BE2C (cell line): ENCODE results near the gene MAP2.
A peak's percentile ranks its signal among the peaks of the same experiment; 100 is the strongest.

Experiments
- DNase-seq: peaks from one replicate; pipeline ENCODE4 v3.0.0-alpha.2; 2020
- H3K27me3 ChIP-seq: fragments of 250-450 bp; sonication (Bioruptor Pico); 2 replicates; pipeline ENCODE4 v1.5.1; 2020; ENCODE audit warnings: mild to moderate bottlenecking
- H3K36me3 ChIP-seq: fragments of 250-450 bp; sonication (Bioruptor Pico); 2 replicates; pipeline ENCODE4 v1.5.1; 2020; ENCODE audit warnings: mild to moderate bottlenecking
- H3K4me1 ChIP-seq: fragments of 250-450 bp; sonication (Bioruptor Pico); 2 replicates; pipeline ENCODE4 v1.5.1; 2020
- H3K4me3 ChIP-seq: 2 replicates; pipeline ENCODE4 v1.5.1; 2011; ENCODE audit warnings: low read depth, low read length
- H3K9me3 ChIP-seq: fragments of 250-450 bp; sonication (Bioruptor Pico); 2 replicates; pipeline ENCODE4 v1.5.1; 2020
- CTCF ChIP-seq: IDR thresholded peaks from 2 replicates; pipeline ENCODE4 v1.5.1; 2012; ENCODE audit warnings: mild to moderate bottlenecking, low read depth, low read length

Gene MAP2

GRCh38 chr2:209663139-209663538 is 239.3 kb downstream of the MAP2 start:
- DNase-seq = peak; percentile 95
- no peak for TF ChIP-seq CTCF
- no peaks in the 10 kb centered on the region for H3K27me3 ChIP-seq
- H3K36me3 ChIP-seq = no peaks in the 10 kb centered on the region; the same call in 1 of the 2 replicates
- peaks cover 3% of the 10 kb centered on the region for H3K4me1 ChIP-seq
- H3K4me3 ChIP-seq = peak overlapping the region; percentile 82
- H3K9me3 ChIP-seq = no peaks in the 10 kb centered on the region

DNA sequence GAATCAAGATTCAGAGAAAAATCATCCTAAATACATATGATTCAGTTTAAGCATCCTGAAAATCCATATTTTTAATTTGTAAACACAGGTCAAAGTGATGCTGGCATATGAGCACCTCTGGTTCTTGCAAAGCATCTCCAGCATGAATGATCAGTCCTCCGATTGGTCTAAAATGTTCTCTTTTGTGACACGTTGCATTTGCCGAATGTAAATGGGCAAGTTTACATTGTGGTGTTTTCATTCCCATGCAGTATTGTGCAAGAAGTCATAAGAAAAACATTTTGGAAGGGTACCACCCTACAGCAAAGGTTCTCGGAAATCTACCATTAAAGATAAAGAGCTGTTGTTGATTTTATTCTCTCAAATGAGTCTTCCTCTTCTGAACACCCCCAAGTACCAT is 239.8 kb downstream of the MAP2 start:
- Histone ChIP-seq H3K9me3 (no peaks in the 10 kb centered on the region), H3K36me3 (no peaks in the 10 kb centered on the region; the same call in 1 of the 2 replicates), H3K4me1 (peaks cover 3% of the 10 kb centered on the region), H3K4me3 (peak overlapping the region; percentile 41), H3K27me3 (no peaks in the 10 kb centered on the region)
- no peak for TF ChIP-seq CTCF
- DNase-seq = no peak

- peaks cover 4% of the 10 kb centered on the region for H3K36me3 ChIP-seq
- H3K9me3 ChIP-seq = no peaks in the 10 kb centered on the region
- no peak for DNase-seq
- no peak overlapping the region for H3K4me3 ChIP-seq
- H3K4me1 ChIP-seq = peaks cover 14% of the 10 kb centered on the region
- no peaks in the 10 kb centered on the region for H3K27me3 ChIP-seq
- TF ChIP-seq CTCF = no peak
Measured at GRCh38 chr2:209666296-209666695, 242.4 kb downstream of the MAP2 start.

- TF ChIP-seq CTCF = no peak
- peaks cover 11% of the 10 kb centered on the region for H3K36me3 ChIP-seq
- H3K27me3 ChIP-seq = no peaks in the 10 kb centered on the region
- H3K9me3 ChIP-seq = no peaks in the 10 kb centered on the region
- no peak overlapping the region for H3K4me3 ChIP-seq
- no peak for DNase-seq
- H3K4me1 ChIP-seq = peaks cover 25% of the 10 kb centered on the region
Measured at GRCh38 chr2:209671020-209671680, 247.3 kb downstream of the MAP2 start.

- TF ChIP-seq CTCF = no peak
- no peak overlapping the region for H3K4me3 ChIP-seq
- peaks cover 17% of the 10 kb centered on the region for H3K36me3 ChIP-seq
Measured at GRCh38 chr2:209673811-209674210, 250.0 kb downstream of the MAP2 start.

GRCh38 chr2:209680596-209680995 is 256.7 kb downstream of the MAP2 start:
- no peaks in the 10 kb centered on the region for H3K4me1 ChIP-seq
- no peak for DNase-seq
- no peaks in the 10 kb centered on the region for H3K9me3 ChIP-seq
- no peak overlapping the region for H3K4me3 ChIP-seq
- H3K27me3 ChIP-seq = no peaks in the 10 kb centered on the region
- TF ChIP-seq CTCF = no peak
- peaks cover 67% of the 10 kb centered on the region for H3K36me3 ChIP-seq

More at GRCh38 chr2:209673811-209674210, 250.0 kb downstream of the MAP2 start:
- H3K9me3 ChIP-seq = no peaks in the 10 kb centered on the region
- DNase-seq = no peak
- H3K27me3 ChIP-seq = no peaks in the 10 kb centered on the region
- H3K4me1 ChIP-seq = peaks cover 25% of the 10 kb centered on the region
